H1 (cell line): ENCODE measurements around the gene MT2A. TPM values are rescaled to one million over a fixed set of nuclear protein-coding genes. Genes with fewer than 3 reads are reported as not detected.

ENCODE experiments used
- CTCF ChIA-PET: fragments of 300-600 bp; sonication (Branson Sonifier 250); formaldehyde crosslinking; loops from one replicate; lab custom pipeline; 2021; ENCODE audit not compliant: partially characterized antibody; lab: Charles Lee
- POLR2A ChIA-PET: fragments of 300-600 bp; sonication (Branson Sonifier 250); formaldehyde crosslinking; loops from one replicate; lab custom pipeline; 2021; ENCODE audit warnings: inconsistent platforms; ENCODE audit not compliant: partially characterized antibody; lab: Charles Lee
- DNase-seq, 2 experiments: peaks; one replicate each; pipeline versions ENCODE4 v3.0.0 to v3.0.0-alpha.2; 2010 to 2022; ENCODE audit warnings: low spot score in 2 of 2, low read depth in 1 of 2, mixed read lengths in 1 of 2
- FAIRE-seq: peaks from 2 replicates; lab custom pipeline; 2011; peaks lifted over from hg19 to GRCh38; lab: Jason Lieb, UNC
- H2AFZ ChIP-seq: 2 replicates; pipeline ENCODE4 v1.8.1; 2012; ENCODE audit warnings: low read length, inconsistent platforms
- H2AK5ac ChIP-seq: 2 replicates; pipeline ENCODE4 v1.6.1; 2013; ENCODE audit warnings: low read depth, low read length
- H2BK120ac ChIP-seq: replicated peaks from 2 replicates; pipeline ENCODE3; 2013; ENCODE audit warnings: low read depth, low read length, inconsistent platforms
- H2BK12ac ChIP-seq: 2 replicates; pipeline ENCODE4 v1.6.1; 2013; ENCODE audit warnings: low read depth, low read length
- H2BK15ac ChIP-seq: 2 replicates; pipeline ENCODE4 v1.6.1; 2013; ENCODE audit warnings: low read length
- H2BK20ac ChIP-seq: 2 replicates; pipeline ENCODE4 v1.6.1; 2013; ENCODE audit warnings: low read length
- H2BK5ac ChIP-seq: 2 replicates; pipeline ENCODE4 v1.6.1; 2013; ENCODE audit warnings: low read depth, low read length
- H3K14ac ChIP-seq: 2 replicates; pipeline ENCODE4 v1.6.1; 2013; ENCODE audit warnings: inconsistent platforms; ENCODE audit not compliant: insufficient read length
- H3K18ac ChIP-seq: 2 replicates; pipeline ENCODE4 v1.6.1; 2013; ENCODE audit warnings: low read length; ENCODE audit errors: extremely low read depth
- H3K23ac ChIP-seq: 2 replicates; pipeline ENCODE4 v1.6.1; 2013; ENCODE audit warnings: inconsistent platforms; ENCODE audit not compliant: insufficient read length
- H3K23me2 ChIP-seq: 2 replicates; pipeline ENCODE4 v1.6.1; 2013; ENCODE audit warnings: low read depth, low read length
- H3K27ac ChIP-seq: 2 replicates; pipeline ENCODE4 v1.6.1; 2011; ENCODE audit warnings: low read depth, low read length, inconsistent platforms
- H3K27me3 ChIP-seq, 4 experiments: replicated peaks in 1 of 4; 1 replicate in 1 of 4; 2 replicates in 3 of 4; pipeline versions ENCODE4 v1.6.1 to v1.8.1; 2011 to 2013; ENCODE audit warnings: low read length in 3 of 4, mild to moderate bottlenecking in 3 of 4, inconsistent platforms in 2 of 4, mixed read lengths in 2 of 4, moderate library complexity in 1 of 4; ENCODE audit not compliant: control insufficient read depth in 3 of 4, insufficient read depth in 3 of 4; ENCODE audit errors: extremely low read depth in 1 of 4
- H3K36me3 ChIP-seq, 4 experiments: 2 replicates each; pipeline versions ENCODE4 v1.6.1 to v1.8.1; 2011 to 2013; ENCODE audit warnings: mild to moderate bottlenecking in 4 of 4, low read length in 3 of 4, moderate library complexity in 2 of 4, control low read depth in 1 of 4, inconsistent platforms in 1 of 4; ENCODE audit not compliant: insufficient read depth in 4 of 4, control insufficient read depth in 2 of 4
- H3K4ac ChIP-seq: replicated peaks from 2 replicates; pipeline ENCODE3; 2013; ENCODE audit warnings: low read length, low read depth, mixed read lengths, inconsistent platforms; ENCODE audit not compliant: insufficient read length
- H3K4me1 ChIP-seq, 4 experiments: replicated peaks in 1 of 4; 1 replicate in 1 of 4; 2 replicates in 3 of 4; pipeline versions ENCODE4 v1.6.1 to v1.8.1; 2011 to 2013; ENCODE audit warnings: low read length in 3 of 4, inconsistent platforms in 2 of 4, mixed read lengths in 1 of 4; ENCODE audit not compliant: insufficient read depth in 4 of 4, control insufficient read depth in 3 of 4
- H3K4me2 ChIP-seq, 2 experiments: 2 replicates each; pipeline versions ENCODE4 v1.6.1 to v1.8.1; 2011 to 2013; ENCODE audit warnings: low read depth in 2 of 2, low read length in 2 of 2, control low read depth in 1 of 2, inconsistent platforms in 1 of 2, mild to moderate bottlenecking in 1 of 2; ENCODE audit not compliant: insufficient read depth in 1 of 2
- H3K4me3 ChIP-seq, 4 experiments: fragments of 200-600, 300-600 bp in 1 of 4; sonication (generic), shearing (Covaris generic), sonication (Bioruptor Twin) in 1 of 4; 2 replicates each; pipeline versions ENCODE4 v1.5.1 to v1.8.1; 2011 to 2016; ENCODE audit warnings: low read length in 4 of 4, low read depth in 3 of 4, control low read depth in 2 of 4, inconsistent platforms in 2 of 4, mild to moderate bottlenecking in 2 of 4, mixed read lengths in 1 of 4, moderate library complexity in 1 of 4; ENCODE audit not compliant: insufficient read depth in 2 of 4; ENCODE audit errors: extremely low read depth in 1 of 4
- H3K56ac ChIP-seq: replicated peaks from 2 replicates; pipeline ENCODE3; 2013; ENCODE audit warnings: low read depth, mild to moderate bottlenecking, mixed read lengths, low read length, inconsistent platforms; ENCODE audit not compliant: insufficient read length
- H3K79me1 ChIP-seq: 2 replicates; pipeline ENCODE4 v1.6.1; 2013; ENCODE audit warnings: low read depth, low read length, control low read depth
- H3K79me2 ChIP-seq, 2 experiments: 2 replicates each; pipeline versions ENCODE4 v1.6.1 to v1.8.1; 2012 to 2013; ENCODE audit warnings: low read length in 2 of 2, mild to moderate bottlenecking in 2 of 2, inconsistent platforms in 1 of 2; ENCODE audit not compliant: insufficient read depth in 2 of 2, control insufficient read depth in 1 of 2
- H3K9ac ChIP-seq, 4 experiments: replicated peaks in 1 of 4; 1 replicate in 1 of 4; 2 replicates in 3 of 4; pipeline versions ENCODE4 v1.6.1 to v1.8.1; 2011 to 2013; ENCODE audit warnings: low read depth in 3 of 4, low read length in 3 of 4, control low read depth in 2 of 4, mild to moderate bottlenecking in 2 of 4, moderate library complexity in 2 of 4, inconsistent platforms in 1 of 4; ENCODE audit errors: extremely low read depth in 1 of 4
- H3K9me3 ChIP-seq, 2 experiments: 2 replicates each; pipeline versions ENCODE4 v1.6.1 to v1.8.1; 2012 to 2013; ENCODE audit warnings: mild to moderate bottlenecking in 2 of 2, moderate library complexity in 2 of 2, control low read depth in 1 of 2, inconsistent platforms in 1 of 2, low read depth in 1 of 2, low read length in 1 of 2, mixed read lengths in 1 of 2; ENCODE audit not compliant: insufficient read depth in 2 of 2
- H4K20me1 ChIP-seq, 2 experiments: replicated peaks in 1 of 2; 2 replicates each; pipeline versions ENCODE3 to v1.8.1; 2011 to 2013; ENCODE audit warnings: inconsistent platforms in 2 of 2, low read length in 2 of 2, mild to moderate bottlenecking in 1 of 2; ENCODE audit not compliant: insufficient read depth in 2 of 2, control insufficient read depth in 1 of 2
- H4K5ac ChIP-seq: 2 replicates; pipeline ENCODE4 v1.6.1; 2013; ENCODE audit warnings: low read length, low read depth, mixed read lengths, inconsistent platforms; ENCODE audit not compliant: insufficient read length
- H4K8ac ChIP-seq: 2 replicates; pipeline ENCODE4 v1.8.0; 2013; ENCODE audit warnings: mild to moderate bottlenecking, moderate library complexity, low read length, inconsistent platforms; ENCODE audit not compliant: insufficient read depth; ENCODE audit errors: extremely low read depth
- H4K91ac ChIP-seq: replicated peaks from 2 replicates; pipeline ENCODE3; 2013; ENCODE audit warnings: low read length, mixed read lengths, inconsistent platforms; ENCODE audit not compliant: insufficient read length
- CEBPB ChIP-seq: IDR thresholded peaks from 2 replicates; pipeline ENCODE4 v1.6.1; 2012; ENCODE audit warnings: low read depth, low read length
- CHD2 ChIP-seq: IDR thresholded peaks from 2 replicates; pipeline ENCODE4 v1.6.1; 2012; ENCODE audit warnings: low read length, improper control_type of control experiment
- CREB1 ChIP-seq: IDR thresholded peaks from 2 replicates; pipeline ENCODE4 v1.6.1; 2012; ENCODE audit warnings: inconsistent platforms
- HDAC6 ChIP-seq: IDR thresholded peaks from one replicate; pipeline ENCODE4 v1.7.1; 2012; ENCODE audit warnings: low read depth, mild to moderate bottlenecking, inconsistent platforms, low read length, moderate library complexity
- JUND ChIP-seq: IDR thresholded peaks from 2 replicates; pipeline ENCODE4 v1.6.1; 2011; ENCODE audit warnings: mild to moderate bottlenecking, improper control_type of control experiment, low read length
- KDM4A ChIP-seq: IDR thresholded peaks from one replicate; pipeline ENCODE4 v1.7.1; 2012; ENCODE audit warnings: low read depth, mild to moderate bottlenecking, moderate library complexity, low read length, inconsistent platforms; ENCODE audit not compliant: severe bottlenecking
- RNF2 ChIP-seq: fragments of 200-900, 300-1000 bp; sonication (generic); IDR thresholded peaks from 2 replicates; pipeline ENCODE4 v1.7.1; 2016; ENCODE audit warnings: borderline replicate concordance, low read depth, mild to moderate bottlenecking, antibody characterized with exemption, low read length; ENCODE audit not compliant: poor library complexity, severe bottlenecking; ENCODE audit errors: missing control alignments
- SIN3A ChIP-seq, 2 experiments: IDR thresholded peaks in 1 of 2; conservative IDR thresholded peaks in 1 of 2; 2 replicates each; pipeline ENCODE4 v1.6.1; 2011 to 2012; ENCODE audit warnings: low read length in 2 of 2, improper control_type of control experiment in 1 of 2, low read depth in 1 of 2, mild to moderate bottlenecking in 1 of 2
- SIRT6 ChIP-seq: IDR thresholded peaks from one replicate; pipeline ENCODE4 v1.7.1; 2012; ENCODE audit warnings: low read length, inconsistent platforms
- SP1 ChIP-seq: IDR thresholded peaks from 2 replicates; pipeline ENCODE4 v1.6.1; 2011; ENCODE audit warnings: low read depth, low read length
- SP2 ChIP-seq: IDR thresholded peaks from 2 replicates; pipeline ENCODE4 v1.6.1; 2012; ENCODE audit warnings: mild to moderate bottlenecking, low read length, inconsistent platforms
- SUZ12 ChIP-seq: fragments of 200-600 bp; sonication (generic); IDR thresholded peaks from 2 replicates; pipeline ENCODE4 v1.6.1; 2012; ENCODE audit warnings: mild to moderate bottlenecking, inconsistent platforms, low read length, moderate library complexity, mixed read lengths
- ZNF274 ChIP-seq: IDR thresholded peaks from 2 replicates; pipeline ENCODE4 v1.7.0; 2012; ENCODE audit warnings: low read length, borderline replicate concordance; ENCODE audit errors: extremely low read depth
- WGBS, 2 experiments: shearing (Covaris generic) in 1 of 2; methylation state at CpG; one replicate each; pipeline versions ENCODE4 v1.1.6 to v1.1.7; 2013 to 2015; ENCODE audit warnings: low lambda C conversion rate in 2 of 2, mixed read lengths in 2 of 2, inconsistent platforms in 1 of 2, low coverage in 1 of 2, missing lambda C conversion rate in 1 of 2; ENCODE audit not compliant: insufficient replicate concordance in 2 of 2, insufficient coverage in 1 of 2, insufficient read length in 1 of 2; ENCODE audit errors: extremely low coverage in 1 of 2, missing lambda C conversion rate in 1 of 2; 5-methylcytosine and 5-hydroxymethylcytosine counted together
- polyA plus RNA-seq, 7 experiments: library from polyadenylated mRNA; depleted of rRNA in 3 of 7; stranded (reverse) in 5 of 7; unstranded in 2 of 7; fragments of >200 nt in 5 of 7; fragments of 200-250 nt in 2 of 7; gene quantifications; 1 replicate in 5 of 7; 2 replicates in 1 of 7; 4 replicates in 1 of 7; pipeline versions ENCODE4 v1.2.1 to v1.2.3, GENCODE V29; 2011 to 2013; ENCODE audit warnings: missing spikeins in 2 of 7, mixed read lengths in 2 of 7
- total RNA-seq: library from RNA; stranded (reverse); fragmentation: NEBNext Ultra II Directional; extraction: Animal tissue kit (Norgen Biotek cat#: 25700); gene quantifications from 2 replicates; pipeline ENCODE4 v1.2.1, GENCODE V29; 2021

MT2A gene
- total and polyA plus RNA-seq, 2 of the 8 experiments (the other 6 are each of a cell fraction or from before 2014, with no cell fraction given) = 9.5 to 30.1 TPM

DNA sequence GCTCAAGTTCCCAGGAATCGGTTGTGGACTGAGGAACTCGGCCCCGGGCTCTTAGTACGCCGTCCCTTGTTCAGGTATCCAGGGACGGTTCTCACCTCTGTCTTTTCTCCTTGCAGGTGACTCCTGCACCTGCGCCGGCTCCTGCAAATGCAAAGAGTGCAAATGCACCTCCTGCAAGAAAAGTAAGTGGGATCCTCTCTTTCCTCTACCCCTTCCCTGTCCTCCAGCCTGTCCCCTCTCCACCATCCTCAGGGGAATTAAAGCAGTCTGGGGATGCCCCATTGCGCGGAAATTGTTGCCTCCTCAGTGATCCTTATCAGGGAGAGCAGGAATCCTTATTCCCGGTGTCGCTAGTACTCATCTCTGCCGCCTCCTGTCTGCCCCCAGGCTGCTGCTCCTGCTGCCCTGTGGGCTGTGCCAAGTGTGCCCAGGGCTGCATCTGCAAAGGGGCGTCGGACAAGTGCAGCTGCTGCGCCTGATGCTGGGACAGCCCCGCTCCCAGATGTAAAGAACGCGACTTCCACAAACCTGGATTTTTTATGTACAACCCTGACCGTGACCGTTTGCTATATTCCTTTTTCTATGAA lies 585 bp downstream of the MT2A start:
- Histone ChIP-seq H3K4me2 (peak overlapping the region; percentile 70 to 77), H3K36me3 (no peaks in the 10 kb centered on the region), H2BK15ac (no peak overlapping the region), H3K79me1 (no peaks in the 10 kb centered on the region), H3K79me2 (no peaks in the 10 kb centered on the region), H3K4ac (no peak overlapping the region), H4K5ac (no peak overlapping the region), H3K4me3 (peak overlapping the region; percentile 35 to 62 (median 47)), H3K23me2 (peaks cover 11% of the 10 kb centered on the region; the same call in 1 of the 2 replicates), H3K18ac (no peak overlapping the region), H2AK5ac (no peak overlapping the region), H3K14ac (no peak overlapping the region), H3K9ac (no peak overlapping the region), H3K23ac (no peak overlapping the region), H2BK20ac (no peak overlapping the region), H4K91ac (no peak overlapping the region), H4K8ac (no peak overlapping the region), H2AFZ (0 out of 2 replicates have a peak overlapping the region, but pooled peaks have one; percentile 11), H2BK12ac (no peak overlapping the region), H3K9me3 (no peaks in the 10 kb centered on the region), H2BK5ac (no peak overlapping the region), H3K27ac (no peak overlapping the region), H3K4me1 (peaks cover 7 to 21% (median 10%) of the 10 kb centered on the region in 4 experiments), H3K27me3 (peaks cover 27 to 64% (median 52%) of the 10 kb centered on the region in 4 experiments), H2BK120ac (no peak overlapping the region), H4K20me1 (peaks cover 0 to 2% of the 10 kb centered on the region in 2 experiments), H3K56ac (no peak overlapping the region)
- FAIRE-seq (no peak), DNase-seq (no peak)
- CTCF ChIA-PET = interaction anchor here (1.3 to 9.2 kb wide), 3 partner anchors 16 to 93 kb away, joined by 4 to 85 read pairs (median 5); partner anchors contain the start of gene MT1E
- POLR2A ChIA-PET = interaction anchor here (0.8 to 8.0 kb wide), 7 partner anchors 9 to 67 kb away, joined by 3 to 66 read pairs (median 3); partner anchors contain the start of genes MT1E and MT1H
- 10% methylated on average over 21 of the region's 21 CpGs; no CpG with 5 or more reads in 1 of the 2 experiments for WGBS, 2 experiments
- peak in 1 of 2 experiments; percentile 39; a peak in 1 of 4 replicates for TF ChIP-seq SIN3A (conservative IDR thresholded peaks at IDR 0.05 in 1 of 2, IDR thresholded peaks at IDR 0.05 in 1 of 2; ENCODE audit: low read depth in 1 of 2, low read length in 2 of 2)
- TF ChIP-seq SP1 = no peak; the same call in 1 of the 2 replicates
- no peak for TF ChIP-seq JUND
- no peak for TF ChIP-seq ZNF274
- TF ChIP-seq RNF2 = peak; percentile 63
- no peak for TF ChIP-seq CHD2
- no peak for TF ChIP-seq CEBPB
- no peak for TF ChIP-seq KDM4A
- TF ChIP-seq SIRT6 = no peak
- TF ChIP-seq HDAC6 = no peak
- no peak for TF ChIP-seq SP2
- TF ChIP-seq CREB1 = no peak
- peak; percentile 81; the same call in 1 of the 2 replicates for TF ChIP-seq SUZ12
